Breast epithelium (tissue), 3 donors: ENCODE measurements around the gene PPFIA1.

Experiments used
- CTCF ChIP-seq, 3 donors: fragments of 450-650 bp; IDR thresholded peaks; one replicate each; pipeline ENCODE4 v1.5.1; 2016 to 2017; ENCODE audit warnings: antibody characterized with exemption in 3 of 3, mild to moderate bottlenecking in 3 of 3, moderate library complexity in 3 of 3
- POLR2A ChIP-seq: fragments of 450-650 bp; IDR thresholded peaks from one replicate; pipeline ENCODE4 v1.6.1; 2016; ENCODE audit warnings: antibody characterized with exemption, mild to moderate bottlenecking, moderate library complexity
- POLR2AphosphoS5 ChIP-seq, 3 donors: sonication (generic); formaldehyde crosslinking; IDR thresholded peaks; one replicate each; pipeline ENCODE4 v1.6.1; 2017; ENCODE audit warnings: antibody characterized with exemption in 3 of 3

GRCh38 chr11:70352601-70353000 is 82.1 kb downstream of the PPFIA1 start:
- no peak for TF ChIP-seq CTCF (IDR thresholded peaks at IDR 0.05)
- TF ChIP-seq POLR2A = no peak
- no peak for TF ChIP-seq POLR2AphosphoS5 (IDR thresholded peaks at IDR 0.05)
